Measurements from ENCODE around the gene PPRC1. TPM values are rescaled to one million over a fixed set of nuclear protein-coding genes. Genes with fewer than 3 reads are reported as not detected.

The PPRC1 gene
- total RNA-seq, 1 experiment from 2014 or later, result 79.4 TPM

DNA sequence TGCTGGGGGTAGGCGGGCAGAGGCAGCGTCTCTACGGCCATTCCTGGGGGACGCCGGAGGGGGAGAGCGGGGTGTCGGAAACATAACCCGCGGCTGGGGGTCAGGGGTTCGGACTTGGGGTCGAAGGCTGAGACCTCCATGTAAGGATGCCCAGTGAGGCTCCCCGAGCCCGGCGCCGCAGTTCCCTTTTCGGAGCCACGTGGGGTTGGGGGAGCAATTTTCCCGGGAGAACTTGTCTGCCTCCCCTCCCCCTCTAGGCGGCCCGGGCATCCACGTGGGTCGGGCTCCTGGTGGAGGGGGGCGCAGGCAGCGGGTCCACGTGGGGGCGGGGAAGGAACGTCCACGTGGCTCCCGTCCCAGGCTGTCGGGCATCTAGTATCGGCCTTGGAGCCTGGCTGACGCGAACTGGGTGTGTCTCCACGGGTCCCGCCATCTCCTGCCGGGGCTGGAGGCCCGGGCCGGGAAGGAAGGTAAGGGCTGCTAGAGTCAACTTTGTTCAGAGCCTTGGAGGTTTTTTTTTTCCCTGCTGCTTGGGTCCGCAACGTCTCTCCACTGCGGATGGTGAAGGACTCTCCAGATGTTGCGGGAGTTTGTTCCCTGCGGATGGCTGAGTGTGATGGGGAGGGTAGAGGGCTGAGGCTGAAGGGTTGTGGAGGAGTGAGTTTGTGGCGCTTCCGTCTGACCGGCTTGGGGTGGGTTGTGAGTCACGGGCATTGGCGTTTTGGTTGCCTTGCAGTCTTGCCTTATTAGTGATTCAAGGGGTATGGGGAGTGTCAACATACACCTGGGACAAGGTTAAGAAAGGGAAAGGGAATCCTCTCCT lies 744 bp downstream of the PPRC1 start (continued):
- TF ChIP-seq, protein P1, sequence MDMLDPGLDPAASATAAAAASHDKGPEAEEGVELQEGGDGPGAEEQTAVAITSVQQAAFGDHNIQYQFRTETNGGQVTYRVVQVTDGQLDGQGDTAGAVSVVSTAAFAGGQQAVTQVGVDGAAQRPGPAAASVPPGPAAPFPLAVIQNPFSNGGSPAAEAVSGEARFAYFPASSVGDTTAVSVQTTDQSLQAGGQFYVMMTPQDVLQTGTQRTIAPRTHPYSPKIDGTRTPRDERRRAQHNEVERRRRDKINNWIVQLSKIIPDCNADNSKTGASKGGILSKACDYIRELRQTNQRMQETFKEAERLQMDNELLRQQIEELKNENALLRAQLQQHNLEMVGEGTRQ (CRISPR knock-in tag; IDR thresholded peaks at IDR 0.05), result peak; percentile 69; the same call in 1 of the 2 replicates
- TF ChIP-seq JUN (CRISPR knock-in tag; IDR thresholded peaks at IDR 0.05), result no peak
- TF ChIP-seq SP1 (CRISPR knock-in tag; conservative IDR thresholded peaks at IDR 0.05), result no peak
- no peak for TF ChIP-seq KAT7 (CRISPR knock-in tag; IDR thresholded peaks at IDR 0.05; ENCODE audit: borderline replicate concordance)
- TF ChIP-seq ELF4 (CRISPR knock-in tag; IDR thresholded peaks at IDR 0.05; ENCODE audit: low read depth), result no peak
- TF ChIP-seq ZNF671 (CRISPR knock-in tag; IDR thresholded peaks at IDR 0.05), result no peak
- TF ChIP-seq, protein P2, sequence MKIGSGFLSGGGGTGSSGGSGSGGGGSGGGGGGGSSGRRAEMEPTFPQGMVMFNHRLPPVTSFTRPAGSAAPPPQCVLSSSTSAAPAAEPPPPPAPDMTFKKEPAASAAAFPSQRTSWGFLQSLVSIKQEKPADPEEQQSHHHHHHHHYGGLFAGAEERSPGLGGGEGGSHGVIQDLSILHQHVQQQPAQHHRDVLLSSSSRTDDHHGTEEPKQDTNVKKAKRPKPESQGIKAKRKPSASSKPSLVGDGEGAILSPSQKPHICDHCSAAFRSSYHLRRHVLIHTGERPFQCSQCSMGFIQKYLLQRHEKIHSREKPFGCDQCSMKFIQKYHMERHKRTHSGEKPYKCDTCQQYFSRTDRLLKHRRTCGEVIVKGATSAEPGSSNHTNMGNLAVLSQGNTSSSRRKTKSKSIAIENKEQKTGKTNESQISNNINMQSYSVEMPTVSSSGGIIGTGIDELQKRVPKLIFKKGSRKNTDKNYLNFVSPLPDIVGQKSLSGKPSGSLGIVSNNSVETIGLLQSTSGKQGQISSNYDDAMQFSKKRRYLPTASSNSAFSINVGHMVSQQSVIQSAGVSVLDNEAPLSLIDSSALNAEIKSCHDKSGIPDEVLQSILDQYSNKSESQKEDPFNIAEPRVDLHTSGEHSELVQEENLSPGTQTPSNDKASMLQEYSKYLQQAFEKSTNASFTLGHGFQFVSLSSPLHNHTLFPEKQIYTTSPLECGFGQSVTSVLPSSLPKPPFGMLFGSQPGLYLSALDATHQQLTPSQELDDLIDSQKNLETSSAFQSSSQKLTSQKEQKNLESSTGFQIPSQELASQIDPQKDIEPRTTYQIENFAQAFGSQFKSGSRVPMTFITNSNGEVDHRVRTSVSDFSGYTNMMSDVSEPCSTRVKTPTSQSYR (CRISPR knock-in tag; IDR thresholded peaks at IDR 0.05), result no peak
- TF ChIP-seq, protein P3, sequence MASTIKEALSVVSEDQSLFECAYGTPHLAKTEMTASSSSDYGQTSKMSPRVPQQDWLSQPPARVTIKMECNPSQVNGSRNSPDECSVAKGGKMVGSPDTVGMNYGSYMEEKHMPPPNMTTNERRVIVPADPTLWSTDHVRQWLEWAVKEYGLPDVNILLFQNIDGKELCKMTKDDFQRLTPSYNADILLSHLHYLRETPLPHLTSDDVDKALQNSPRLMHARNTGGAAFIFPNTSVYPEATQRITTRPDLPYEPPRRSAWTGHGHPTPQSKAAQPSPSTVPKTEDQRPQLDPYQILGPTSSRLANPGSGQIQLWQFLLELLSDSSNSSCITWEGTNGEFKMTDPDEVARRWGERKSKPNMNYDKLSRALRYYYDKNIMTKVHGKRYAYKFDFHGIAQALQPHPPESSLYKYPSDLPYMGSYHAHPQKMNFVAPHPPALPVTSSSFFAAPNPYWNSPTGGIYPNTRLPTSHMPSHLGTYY (CRISPR knock-in tag; IDR thresholded peaks at IDR 0.05), result no peak
- TF ChIP-seq NR2C2 (CRISPR knock-in tag; IDR thresholded peaks at IDR 0.05), result no peak
- TF ChIP-seq, protein P4, sequence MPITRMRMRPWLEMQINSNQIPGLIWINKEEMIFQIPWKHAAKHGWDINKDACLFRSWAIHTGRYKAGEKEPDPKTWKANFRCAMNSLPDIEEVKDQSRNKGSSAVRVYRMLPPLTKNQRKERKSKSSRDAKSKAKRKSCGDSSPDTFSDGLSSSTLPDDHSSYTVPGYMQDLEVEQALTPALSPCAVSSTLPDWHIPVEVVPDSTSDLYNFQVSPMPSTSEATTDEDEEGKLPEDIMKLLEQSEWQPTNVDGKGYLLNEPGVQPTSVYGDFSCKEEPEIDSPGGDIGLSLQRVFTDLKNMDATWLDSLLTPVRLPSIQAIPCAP (CRISPR knock-in tag; IDR thresholded peaks at IDR 0.05), result no peak
- TF ChIP-seq, protein P5, sequence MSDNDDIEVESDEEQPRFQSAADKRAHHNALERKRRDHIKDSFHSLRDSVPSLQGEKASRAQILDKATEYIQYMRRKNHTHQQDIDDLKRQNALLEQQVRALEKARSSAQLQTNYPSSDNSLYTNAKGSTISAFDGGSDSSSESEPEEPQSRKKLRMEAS (CRISPR knock-in tag; IDR thresholded peaks at IDR 0.05), result 0 out of 2 replicates have a peak, but pooled peaks have one; percentile 56
- no peak for TF ChIP-seq NFE2L1 (CRISPR knock-in tag; IDR thresholded peaks at IDR 0.05)
- TF ChIP-seq, protein P6, sequence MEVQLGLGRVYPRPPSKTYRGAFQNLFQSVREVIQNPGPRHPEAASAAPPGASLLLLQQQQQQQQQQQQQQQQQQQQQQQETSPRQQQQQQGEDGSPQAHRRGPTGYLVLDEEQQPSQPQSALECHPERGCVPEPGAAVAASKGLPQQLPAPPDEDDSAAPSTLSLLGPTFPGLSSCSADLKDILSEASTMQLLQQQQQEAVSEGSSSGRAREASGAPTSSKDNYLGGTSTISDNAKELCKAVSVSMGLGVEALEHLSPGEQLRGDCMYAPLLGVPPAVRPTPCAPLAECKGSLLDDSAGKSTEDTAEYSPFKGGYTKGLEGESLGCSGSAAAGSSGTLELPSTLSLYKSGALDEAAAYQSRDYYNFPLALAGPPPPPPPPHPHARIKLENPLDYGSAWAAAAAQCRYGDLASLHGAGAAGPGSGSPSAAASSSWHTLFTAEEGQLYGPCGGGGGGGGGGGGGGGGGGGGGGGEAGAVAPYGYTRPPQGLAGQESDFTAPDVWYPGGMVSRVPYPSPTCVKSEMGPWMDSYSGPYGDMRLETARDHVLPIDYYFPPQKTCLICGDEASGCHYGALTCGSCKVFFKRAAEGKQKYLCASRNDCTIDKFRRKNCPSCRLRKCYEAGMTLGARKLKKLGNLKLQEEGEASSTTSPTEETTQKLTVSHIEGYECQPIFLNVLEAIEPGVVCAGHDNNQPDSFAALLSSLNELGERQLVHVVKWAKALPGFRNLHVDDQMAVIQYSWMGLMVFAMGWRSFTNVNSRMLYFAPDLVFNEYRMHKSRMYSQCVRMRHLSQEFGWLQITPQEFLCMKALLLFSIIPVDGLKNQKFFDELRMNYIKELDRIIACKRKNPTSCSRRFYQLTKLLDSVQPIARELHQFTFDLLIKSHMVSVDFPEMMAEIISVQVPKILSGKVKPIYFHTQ (CRISPR knock-in tag; IDR thresholded peaks at IDR 0.05), result no peak
- TF ChIP-seq, protein P7, sequence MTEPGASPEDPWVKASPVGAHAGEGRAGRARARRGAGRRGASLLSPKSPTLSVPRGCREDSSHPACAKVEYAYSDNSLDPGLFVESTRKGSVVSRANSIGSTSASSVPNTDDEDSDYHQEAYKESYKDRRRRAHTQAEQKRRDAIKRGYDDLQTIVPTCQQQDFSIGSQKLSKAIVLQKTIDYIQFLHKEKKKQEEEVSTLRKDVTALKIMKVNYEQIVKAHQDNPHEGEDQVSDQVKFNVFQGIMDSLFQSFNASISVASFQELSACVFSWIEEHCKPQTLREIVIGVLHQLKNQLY (CRISPR knock-in tag; IDR thresholded peaks at IDR 0.05), result no peak

DNA sequence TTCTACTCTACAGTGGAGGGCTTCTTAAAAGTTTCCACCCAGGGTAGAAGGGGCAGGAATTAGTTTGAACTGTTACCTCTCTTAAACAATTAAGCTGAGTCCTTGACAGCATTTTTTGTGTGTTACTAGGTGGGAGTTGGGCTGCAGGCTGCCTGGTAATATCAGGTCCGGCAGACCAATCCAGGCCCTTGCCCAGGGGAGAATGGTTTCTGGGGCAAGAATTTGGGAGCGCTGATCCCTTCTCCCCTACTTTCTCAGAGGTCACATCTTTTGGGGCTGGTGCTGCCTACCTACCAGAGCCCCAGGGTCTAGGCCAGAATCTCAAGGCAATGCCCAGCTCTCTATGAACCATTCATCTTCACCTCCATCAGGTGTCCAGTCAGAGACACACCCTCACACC lies 1.6 kb downstream of the PPRC1 start:
- Mint-ChIP-seq H3K4me3 (peak overlapping the region; percentile 89), H3K36me3 (peaks cover 26% of the 10 kb centered on the region), H3K27ac (peak overlapping the region; percentile 90), H3K4me1 (peaks cover 22% of the 10 kb centered on the region), H3K27me3 (ENCODE audit: low read depth) (no peaks in the 10 kb centered on the region), H3K9me3 (no peaks in the 10 kb centered on the region)
- ChIA-PET CTCF (no interaction called here), POLR2A (no interaction called here)
- ATAC-seq, result no peak
- no peak for DNase-seq (ENCODE audit: low spot score)
- no peak for TF ChIP-seq ZNF317 (CRISPR knock-in tag; IDR thresholded peaks at IDR 0.05; ENCODE audit: borderline replicate concordance, low read depth)
- TF ChIP-seq, protein P8, sequence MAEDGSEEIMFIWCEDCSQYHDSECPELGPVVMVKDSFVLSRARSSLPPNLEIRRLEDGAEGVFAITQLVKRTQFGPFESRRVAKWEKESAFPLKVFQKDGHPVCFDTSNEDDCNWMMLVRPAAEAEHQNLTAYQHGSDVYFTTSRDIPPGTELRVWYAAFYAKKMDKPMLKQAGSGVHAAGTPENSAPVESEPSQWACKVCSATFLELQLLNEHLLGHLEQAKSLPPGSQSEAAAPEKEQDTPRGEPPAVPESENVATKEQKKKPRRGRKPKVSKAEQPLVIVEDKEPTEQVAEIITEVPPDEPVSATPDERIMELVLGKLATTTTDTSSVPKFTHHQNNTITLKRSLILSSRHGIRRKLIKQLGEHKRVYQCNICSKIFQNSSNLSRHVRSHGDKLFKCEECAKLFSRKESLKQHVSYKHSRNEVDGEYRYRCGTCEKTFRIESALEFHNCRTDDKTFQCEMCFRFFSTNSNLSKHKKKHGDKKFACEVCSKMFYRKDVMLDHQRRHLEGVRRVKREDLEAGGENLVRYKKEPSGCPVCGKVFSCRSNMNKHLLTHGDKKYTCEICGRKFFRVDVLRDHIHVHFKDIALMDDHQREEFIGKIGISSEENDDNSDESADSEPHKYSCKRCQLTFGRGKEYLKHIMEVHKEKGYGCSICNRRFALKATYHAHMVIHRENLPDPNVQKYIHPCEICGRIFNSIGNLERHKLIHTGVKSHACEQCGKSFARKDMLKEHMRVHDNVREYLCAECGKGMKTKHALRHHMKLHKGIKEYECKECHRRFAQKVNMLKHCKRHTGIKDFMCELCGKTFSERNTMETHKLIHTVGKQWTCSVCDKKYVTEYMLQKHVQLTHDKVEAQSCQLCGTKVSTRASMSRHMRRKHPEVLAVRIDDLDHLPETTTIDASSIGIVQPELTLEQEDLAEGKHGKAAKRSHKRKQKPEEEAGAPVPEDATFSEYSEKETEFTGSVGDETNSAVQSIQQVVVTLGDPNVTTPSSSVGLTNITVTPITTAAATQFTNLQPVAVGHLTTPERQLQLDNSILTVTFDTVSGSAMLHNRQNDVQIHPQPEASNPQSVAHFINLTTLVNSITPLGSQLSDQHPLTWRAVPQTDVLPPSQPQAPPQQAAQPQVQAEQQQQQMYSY (CRISPR knock-in tag; IDR thresholded peaks at IDR 0.05), result no peak
- no peak for TF ChIP-seq PRRX2 (CRISPR knock-in tag; IDR thresholded peaks at IDR 0.05)

Data from WTC11 (cell line).